GM12878 (cell line): ENCODE results near the gene MEGF11. TPM values are rescaled to one million over a fixed set of nuclear protein-coding genes. Genes with fewer than 3 reads are reported as not detected.

Source experiments
- ATAC-seq: fragments of 200-7000 bp; cut with Tn5 transposase; 3 replicates; pipeline ENCODE4 v1.9.1; 2020; ENCODE audit warnings: mild to moderate bottlenecking, moderate library complexity
- BruUV-seq: library from RNA; stranded (reverse); fragments of 400-500 nt; replicated peaks from 2 replicates; lab custom pipeline; 2021; lab: Mats Ljungman, UMichigan
- CTCF ChIA-PET: fragments of 300-600 bp; sonication (Branson Sonifier 250); formaldehyde crosslinking; extraction: SDS; loops from one replicate; lab custom pipeline; 2021; ENCODE audit warnings: inconsistent platforms; lab: Yijun Ruan, JAX
- POLR2A ChIA-PET: fragments of 350-600 bp; formaldehyde crosslinking; extraction: SDS; loops from one replicate; lab custom pipeline; 2021; ENCODE audit warnings: inconsistent platforms; lab: Charles Lee
- RAD21 ChIA-PET: fragments of 300-600 bp; sonication (Branson Sonifier 250); formaldehyde crosslinking; loops from one replicate; lab custom pipeline; 2023; ENCODE audit warnings: antibody characterized with exemption; ENCODE audit not compliant: unreplicated experiment; lab: Charles Lee
- SMC1A ChIA-PET: fragments of 300-600 bp; sonication (Branson Sonifier 250); formaldehyde crosslinking; loops from one replicate; lab custom pipeline; 2023; ENCODE audit not compliant: unreplicated experiment, uncharacterized antibody; lab: Charles Lee
- DNase-seq: peaks from one replicate; pipeline ENCODE4 v3.0.0-alpha.2; 2011; ENCODE audit warnings: low read depth, low spot score
- FAIRE-seq: peaks from 3 replicates; lab custom pipeline; 2011; peaks lifted over from hg19 to GRCh38; lab: Jason Lieb, UNC
- H2AFZ ChIP-seq: 2 replicates; pipeline ENCODE4 v1.6.0; 2011; ENCODE audit warnings: low read depth, low read length, control low read depth; ENCODE audit not compliant: control insufficient read depth
- H3K27ac ChIP-seq: 2 replicates; pipeline ENCODE4 v1.5.1; 2011; ENCODE audit warnings: control low read depth; ENCODE audit not compliant: control insufficient read depth, insufficient read depth
- H3K27me3 ChIP-seq, 2 experiments: replicated peaks in 1 of 2; 2 replicates each; pipeline versions ENCODE4 v1.6.0 to v1.6.1; 2011; ENCODE audit warnings: low read length in 1 of 2; ENCODE audit not compliant: control insufficient read depth in 2 of 2, insufficient read depth in 2 of 2
- H3K36me3 ChIP-seq, 2 experiments: 2 replicates each; pipeline ENCODE4 v1.5.1; 2011; ENCODE audit warnings: low read length in 1 of 2; ENCODE audit not compliant: control insufficient read depth in 2 of 2, insufficient read depth in 2 of 2
- H3K4me1 ChIP-seq: 2 replicates; pipeline ENCODE4 v1.6.1; 2011; ENCODE audit warnings: mild to moderate bottlenecking, low read length, moderate library complexity, mixed read lengths; ENCODE audit not compliant: control insufficient read depth, insufficient read depth
- H3K4me2 ChIP-seq: 2 replicates; pipeline ENCODE4 v1.6.0; 2011; ENCODE audit warnings: control low read depth; ENCODE audit not compliant: control insufficient read depth, insufficient read depth
- H3K4me3 ChIP-seq: fragments of 200-600 bp; sonication (generic); 2 replicates; pipeline ENCODE4 v1.5.1; 2016
- H3K79me2 ChIP-seq: 2 replicates; pipeline ENCODE4 v1.6.0; 2011; ENCODE audit warnings: low read length; ENCODE audit not compliant: control insufficient read depth, insufficient read depth
- H3K9ac ChIP-seq: 2 replicates; pipeline ENCODE4 v1.8.0; 2011; ENCODE audit warnings: low read length, control low read depth, mixed read lengths; ENCODE audit not compliant: control insufficient read depth, insufficient read depth
- H3K9me3 ChIP-seq: replicated peaks from 3 replicates; pipeline ENCODE4 v1.5.1; 2011; ENCODE audit warnings: mild to moderate bottlenecking, low read length; ENCODE audit not compliant: control insufficient read depth, insufficient read depth
- H4K20me1 ChIP-seq: 2 replicates; pipeline ENCODE4 v1.6.0; 2011; ENCODE audit not compliant: control insufficient read depth, insufficient read depth
- CHD2 ChIP-seq: IDR thresholded peaks from 2 replicates; pipeline ENCODE4 v1.6.1; 2011; ENCODE audit warnings: low read depth, low read length, improper control_type of control experiment, borderline replicate concordance
- JUNB ChIP-seq: IDR thresholded peaks from 2 replicates; pipeline ENCODE4 v1.6.1; 2016; ENCODE audit warnings: antibody characterized with exemption, mild to moderate bottlenecking
- NFIC ChIP-seq: IDR thresholded peaks from 2 replicates; pipeline ENCODE4 v1.6.1; 2012; ENCODE audit warnings: low read depth, mild to moderate bottlenecking, inconsistent platforms, low read length, moderate library complexity
- YY1 ChIP-seq: IDR thresholded peaks from 2 replicates; pipeline ENCODE4 v1.6.1; 2011; ENCODE audit warnings: low read depth, mild to moderate bottlenecking, low read length
- ZNF207 ChIP-seq: fragments of 450-650 bp; IDR thresholded peaks from 2 replicates; pipeline ENCODE4 v1.6.1; 2014; ENCODE audit warnings: antibody characterized with exemption, mild to moderate bottlenecking, borderline replicate concordance
- WGBS: methylation state at CpG from one replicate; pipeline ENCODE4 v1.1.6; 2016; ENCODE audit warnings: low lambda C conversion rate; ENCODE audit not compliant: insufficient replicate concordance, insufficient coverage; ENCODE audit errors: missing lambda C conversion rate; 5-methylcytosine and 5-hydroxymethylcytosine counted together
- in situ Hi-C: fragments of 300-500 bp; cut with MboI; formaldehyde crosslinking; loops from 9 replicates; pipeline ENCODE4 v1.14.3; 2018; ENCODE audit warnings: mixed read lengths
- intact Hi-C: fragments of 100-400 bp; cut with micrococcal nuclease; formaldehyde crosslinking; loops from one replicate; pipeline ENCODE4 v1.14.2; 2022; ENCODE audit not compliant: unreplicated experiment
- polyA plus RNA-seq, 11 experiments: library from polyadenylated mRNA; depleted of rRNA in 4 of 11; unstranded in 6 of 11; stranded (reverse) in 5 of 11; fragments of >200 nt; fragmentation: Nextera tagmentation in 4 of 11; fragmentation: Illumina TruSeq in 1 of 11; extraction: Ambion mirVana in 4 of 11; extraction: Trizol in 1 of 11; gene quantifications; 1 replicate in 1 of 11; 2 replicates in 10 of 11; pipeline versions ENCODE4 v1.2.1 to v1.2.3, GENCODE V29; 2011 to 2016; ENCODE audit warnings: inconsistent platforms in 2 of 11, missing spikeins in 2 of 11, low read depth in 1 of 11
- total RNA-seq, 4 experiments: library from RNA; depleted of rRNA in 3 of 4; stranded (reverse); fragments of >200 nt in 3 of 4; fragmentation: Illumina TruSeq in 1 of 4; extraction: Trizol in 1 of 4; gene quantifications; 2 replicates each; pipeline versions ENCODE4 v1.2.1 to v1.2.3, GENCODE V29; 2013 to 2021
- TF ChIP-seq, protein P1 (sequence below): fragments of 450-650 bp; IDR thresholded peaks from 2 replicates; pipeline ENCODE4 v1.6.1; 2017; ENCODE audit warnings: mild to moderate bottlenecking, moderate library complexity

The MEGF11 gene
- total and polyA plus RNA-seq, 10 of the 15 experiments (the other 5 are each of a cell fraction or from before 2014, with no cell fraction given): 0.03 to 1.7 (median 0.49) TPM

GRCh38 chr15:66193066-66193465, 60.5 kb downstream of the MEGF11 start (continued):
- TF ChIP-seq, protein P1, sequence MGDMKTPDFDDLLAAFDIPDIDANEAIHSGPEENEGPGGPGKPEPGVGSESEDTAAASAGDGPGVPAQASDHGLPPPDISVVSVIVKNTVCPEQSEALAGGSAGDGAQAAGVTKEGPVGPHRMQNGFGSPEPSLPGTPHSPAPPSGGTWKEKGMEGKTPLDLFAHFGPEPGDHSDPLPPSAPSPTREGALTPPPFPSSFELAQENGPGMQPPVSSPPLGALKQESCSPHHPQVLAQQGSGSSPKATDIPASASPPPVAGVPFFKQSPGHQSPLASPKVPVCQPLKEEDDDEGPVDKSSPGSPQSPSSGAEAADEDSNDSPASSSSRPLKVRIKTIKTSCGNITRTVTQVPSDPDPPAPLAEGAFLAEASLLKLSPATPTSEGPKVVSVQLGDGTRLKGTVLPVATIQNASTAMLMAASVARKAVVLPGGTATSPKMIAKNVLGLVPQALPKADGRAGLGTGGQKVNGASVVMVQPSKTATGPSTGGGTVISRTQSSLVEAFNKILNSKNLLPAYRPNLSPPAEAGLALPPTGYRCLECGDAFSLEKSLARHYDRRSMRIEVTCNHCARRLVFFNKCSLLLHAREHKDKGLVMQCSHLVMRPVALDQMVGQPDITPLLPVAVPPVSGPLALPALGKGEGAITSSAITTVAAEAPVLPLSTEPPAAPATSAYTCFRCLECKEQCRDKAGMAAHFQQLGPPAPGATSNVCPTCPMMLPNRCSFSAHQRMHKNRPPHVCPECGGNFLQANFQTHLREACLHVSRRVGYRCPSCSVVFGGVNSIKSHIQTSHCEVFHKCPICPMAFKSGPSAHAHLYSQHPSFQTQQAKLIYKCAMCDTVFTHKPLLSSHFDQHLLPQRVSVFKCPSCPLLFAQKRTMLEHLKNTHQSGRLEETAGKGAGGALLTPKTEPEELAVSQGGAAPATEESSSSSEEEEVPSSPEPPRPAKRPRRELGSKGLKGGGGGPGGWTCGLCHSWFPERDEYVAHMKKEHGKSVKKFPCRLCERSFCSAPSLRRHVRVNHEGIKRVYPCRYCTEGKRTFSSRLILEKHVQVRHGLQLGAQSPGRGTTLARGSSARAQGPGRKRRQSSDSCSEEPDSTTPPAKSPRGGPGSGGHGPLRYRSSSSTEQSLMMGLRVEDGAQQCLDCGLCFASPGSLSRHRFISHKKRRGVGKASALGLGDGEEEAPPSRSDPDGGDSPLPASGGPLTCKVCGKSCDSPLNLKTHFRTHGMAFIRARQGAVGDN: no peak

DNA sequence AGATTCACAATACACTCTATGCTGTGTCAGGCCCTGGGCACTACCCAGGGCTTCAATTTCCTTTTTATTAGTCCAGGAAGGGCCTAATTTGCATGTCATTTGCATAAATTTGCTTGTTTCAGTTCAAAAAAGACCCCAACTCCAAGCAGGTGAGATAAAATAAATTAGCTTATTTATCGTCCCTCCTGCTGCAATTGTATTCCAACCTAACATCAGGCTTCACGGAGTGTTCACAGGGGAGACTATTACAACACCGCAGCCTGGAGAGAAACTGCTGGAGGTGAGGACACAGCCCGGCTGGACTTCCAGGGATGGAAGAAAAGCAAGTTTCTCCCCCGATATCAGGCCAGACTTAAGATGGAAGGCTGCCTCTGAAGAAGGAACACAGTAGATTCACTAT, 62.8 kb downstream of the MEGF11 start:
- in situ Hi-C loops (no loop called here), intact Hi-C loops (loop anchor here (1.0 to 5.0 kb wide), 2 partner anchors 183 to 274 kb away; no protein-coding TSS in a partner anchor)
- no peak for TF ChIP-seq NFIC
- no peak for TF ChIP-seq ZNF207
- TF ChIP-seq CHD2: no peak
- TF ChIP-seq YY1: no peak
- TF ChIP-seq JUNB: no peak
- Histone ChIP-seq H3K36me3 (no peaks in the 10 kb centered on the region), H3K79me2 (no peaks in the 10 kb centered on the region), H3K9me3 (no peaks in the 10 kb centered on the region), H3K27ac (no peak overlapping the region), H2AFZ (no peak overlapping the region), H3K4me2 (no peak overlapping the region), H3K4me1 (no peaks in the 10 kb centered on the region), H3K9ac (no peak overlapping the region), H3K27me3 (no peaks in the 10 kb centered on the region), H4K20me1 (no peaks in the 10 kb centered on the region), H3K4me3 (no peak overlapping the region)
- CTCF ChIA-PET: interaction anchor here (0.5 to 3.8 kb wide), 13 partner anchors 11 to 595 kb away, joined by 3 to 22 read pairs (median 3); partner anchors contain the start of gene SNAPC5
- ATAC-seq (no peak), FAIRE-seq (no peak), DNase-seq (no peak)
- POLR2A ChIA-PET: no interaction called here
- RAD21 ChIA-PET: interaction anchor here (0.6 to 4.4 kb wide), 5 partner anchors 206 to 328 kb away, joined by 3 to 18 read pairs (median 4); no protein-coding TSS in a partner anchor
- 64% methylated on average over 5 of the region's 5 CpGs for WGBS
- SMC1A ChIA-PET: interaction anchor here (0.8 to 1.9 kb wide), 3 partner anchors 37 to 274 kb away, joined by 3 to 7 read pairs (median 4); no protein-coding TSS in a partner anchor
- no TSS peak for BruUV-seq
